T-helper 1 cell treated with Interleukin-12 subunit alpha and Interleukin-12 subunit beta and Interleukin-4 antibody, amounts not matched to agents 30 ng/mL and 1 ng/mL, for 36 hours (primary cell): ENCODE measurements around the gene WNT5A. TPM values are rescaled to one million over a fixed set of nuclear protein-coding genes. Genes with fewer than 3 reads are reported as not detected.

Experiments
- intact Hi-C: fragments of 100-400 bp; cut with micrococcal nuclease; formaldehyde crosslinking; loops from one replicate; pipeline ENCODE4 v1.15.1; 2024
- total RNA-seq: library from RNA; stranded (reverse); gene quantifications from 2 replicates; pipeline ENCODE4 v1.2.3, GENCODE V29; 2022

Gene WNT5A
- not detected in 2 replicates for total RNA-seq

DNA sequence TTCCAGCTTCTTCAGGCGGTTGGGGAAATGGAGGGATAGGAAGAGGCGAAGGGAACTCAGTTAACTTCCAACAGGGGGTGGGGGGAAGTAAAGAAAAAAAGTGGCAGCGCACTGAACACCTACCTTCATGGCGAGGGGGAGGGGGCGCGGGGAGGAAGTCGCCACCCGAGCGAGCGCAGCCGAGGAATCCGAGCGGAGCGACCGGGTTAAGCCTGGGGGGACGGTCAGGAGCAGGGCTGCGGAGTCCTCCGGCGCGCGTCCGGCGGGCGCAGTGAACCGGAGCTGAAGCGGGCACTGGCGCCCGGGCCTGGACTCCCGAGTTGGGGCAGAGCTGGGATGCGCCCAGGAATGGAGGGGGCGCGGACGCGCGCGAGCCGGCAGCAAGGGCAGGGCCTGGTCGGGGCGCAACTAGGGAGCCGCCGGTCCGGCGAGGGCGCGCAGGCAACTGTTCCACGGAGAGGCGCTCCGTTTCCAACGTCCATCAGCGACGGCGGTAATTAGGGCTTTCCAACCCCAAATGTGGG lies at the start of gene WNT5A:
Gene WNT5A, minus strand, starts transcription at position 450 of the 524 bp plus-strand sequence. Its CDS starts 321 bp downstream, at position 129.
- intact Hi-C loops: loop anchor here (2.0 kb wide), 1 partner anchor 260 kb away; no protein-coding TSS in a partner anchor

DNA sequence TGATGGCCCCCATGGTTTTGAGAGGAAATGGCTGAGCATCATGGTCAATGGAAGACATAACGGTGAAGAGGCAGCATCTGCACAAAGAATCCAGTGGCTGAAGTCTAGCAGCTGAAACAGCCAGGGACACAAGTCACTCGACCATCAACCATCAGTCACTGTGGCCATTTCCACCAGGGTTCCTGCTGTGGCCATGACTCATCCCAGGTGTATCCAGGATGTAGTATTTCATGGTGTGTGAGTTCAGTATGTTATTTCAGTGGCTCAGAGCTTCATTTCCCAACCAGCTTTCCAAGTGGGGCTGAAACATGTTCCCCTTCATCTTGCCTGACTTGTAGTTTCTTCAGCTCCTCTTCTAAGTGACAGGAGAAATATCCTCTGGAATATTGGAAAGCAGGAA lies 47.8 kb upstream of the WNT5A start:
- intact Hi-C loops: no loop called here

- intact Hi-C loops: no loop called here
Observed at GRCh38 chr3:55532806-55533205, 45.7 kb upstream of the WNT5A start.

GRCh38 chr3:55531321-55531720 lies 44.2 kb upstream of the WNT5A start:
- intact Hi-C loops: no loop called here

- intact Hi-C loops: no loop called here
Observed at GRCh38 chr3:55527361-55527760, 40.3 kb upstream of the WNT5A start.

- intact Hi-C loops: no loop called here
Observed at GRCh38 chr3:55526332-55527030, 39.4 kb upstream of the WNT5A start.

DNA sequence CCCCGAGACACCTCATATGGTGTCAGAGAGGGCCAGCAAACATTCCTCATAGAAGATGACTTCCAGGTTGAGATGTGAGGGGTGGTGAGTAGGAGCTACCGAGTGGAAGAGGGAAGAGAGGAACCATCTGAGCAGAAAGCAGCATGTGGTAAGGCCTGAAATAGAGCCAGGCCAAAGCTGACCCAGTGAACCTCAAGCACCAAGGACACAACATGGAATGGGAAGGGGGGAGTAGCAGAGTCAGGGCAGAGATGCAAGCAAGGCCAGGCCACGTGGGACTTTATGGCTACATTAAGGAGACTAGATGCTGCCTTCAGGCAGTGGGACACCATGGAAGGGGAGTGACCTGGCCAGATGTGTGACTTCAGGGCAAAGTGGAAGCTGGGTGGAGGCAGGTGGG lies 38.3 kb upstream of the WNT5A start:
- intact Hi-C loops: no loop called here

- intact Hi-C loops: no loop called here
Observed at GRCh38 chr3:55524565-55525244, 37.6 kb upstream of the WNT5A start.

- intact Hi-C loops: no loop called here
Observed at GRCh38 chr3:55523471-55523870, 36.4 kb upstream of the WNT5A start.

GRCh38 chr3:55521738-55522421 lies 34.8 kb upstream of the WNT5A start:
- intact Hi-C loops: no loop called here

DNA sequence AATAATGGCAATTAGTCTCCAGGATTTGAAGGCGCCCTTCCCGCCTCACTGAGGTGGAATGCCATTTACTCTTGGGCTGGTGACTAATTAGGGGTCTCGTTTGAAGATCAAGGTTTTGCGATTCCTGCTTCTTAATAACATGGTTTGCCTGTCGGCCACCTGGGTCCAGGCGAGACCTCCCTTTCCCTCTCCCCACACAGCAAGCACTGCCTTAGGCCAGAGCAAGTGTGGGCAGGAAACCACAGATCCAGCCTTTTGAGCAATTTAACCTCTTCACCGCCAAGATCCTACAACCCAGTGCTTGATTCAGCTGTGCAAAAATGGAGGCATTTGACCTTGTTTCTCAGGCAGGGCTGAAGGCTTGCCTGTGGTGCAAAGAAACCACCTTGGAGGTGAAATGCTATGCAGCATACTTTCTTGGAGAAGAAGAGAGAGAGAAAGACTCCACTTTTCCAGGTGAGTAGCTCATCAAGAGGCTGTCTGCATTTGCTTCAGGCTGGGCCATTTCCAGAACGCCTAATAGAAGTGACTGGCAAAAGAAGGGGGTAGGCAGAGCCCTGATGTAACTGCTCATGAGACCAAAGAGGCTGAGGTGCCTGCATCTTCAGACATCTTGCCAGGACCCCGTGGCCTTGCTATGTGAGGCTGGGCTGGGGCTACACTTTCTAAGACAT lies 34.1 kb upstream of the WNT5A start:
- intact Hi-C loops: no loop called here

DNA sequence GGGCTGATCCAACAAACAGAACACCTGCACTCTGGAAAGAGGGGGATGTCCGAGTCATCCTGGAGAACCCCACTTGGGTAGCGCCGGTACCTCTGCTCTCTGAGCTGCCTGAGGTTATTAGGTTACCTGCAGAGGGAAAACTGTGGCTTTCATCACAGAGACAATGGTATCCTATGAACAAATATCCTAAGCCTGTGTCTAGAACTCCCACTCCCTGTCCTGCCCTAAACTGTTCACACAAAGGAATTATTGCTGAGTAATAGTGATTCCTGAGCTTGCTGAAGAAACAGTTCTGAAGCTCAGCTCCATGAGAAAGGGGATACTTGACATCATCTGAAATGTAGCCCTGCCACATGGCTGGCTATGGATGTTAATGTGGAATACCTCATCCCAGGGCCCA lies 31.9 kb upstream of the WNT5A start:
- intact Hi-C loops: no loop called here

DNA sequence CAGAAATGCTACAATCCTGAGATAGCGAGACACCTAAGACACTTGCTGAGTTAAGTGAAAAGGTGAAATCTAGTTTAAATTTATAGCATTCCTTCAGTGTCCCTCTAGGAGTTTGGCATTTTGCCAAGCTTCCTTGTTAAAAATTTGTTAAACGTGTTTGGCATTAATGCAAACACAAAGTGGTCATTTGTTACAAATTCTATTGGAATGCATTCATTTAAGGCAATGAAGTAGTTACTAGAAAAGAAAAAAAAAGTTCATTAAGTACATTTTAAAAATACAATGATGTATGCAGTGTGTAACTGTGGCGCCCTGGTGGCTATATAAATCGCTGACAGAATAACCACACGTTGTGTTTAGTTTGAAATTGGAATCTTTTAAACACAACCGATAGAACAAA lies 31.3 kb upstream of the WNT5A start:
- intact Hi-C loops: no loop called here

DNA sequence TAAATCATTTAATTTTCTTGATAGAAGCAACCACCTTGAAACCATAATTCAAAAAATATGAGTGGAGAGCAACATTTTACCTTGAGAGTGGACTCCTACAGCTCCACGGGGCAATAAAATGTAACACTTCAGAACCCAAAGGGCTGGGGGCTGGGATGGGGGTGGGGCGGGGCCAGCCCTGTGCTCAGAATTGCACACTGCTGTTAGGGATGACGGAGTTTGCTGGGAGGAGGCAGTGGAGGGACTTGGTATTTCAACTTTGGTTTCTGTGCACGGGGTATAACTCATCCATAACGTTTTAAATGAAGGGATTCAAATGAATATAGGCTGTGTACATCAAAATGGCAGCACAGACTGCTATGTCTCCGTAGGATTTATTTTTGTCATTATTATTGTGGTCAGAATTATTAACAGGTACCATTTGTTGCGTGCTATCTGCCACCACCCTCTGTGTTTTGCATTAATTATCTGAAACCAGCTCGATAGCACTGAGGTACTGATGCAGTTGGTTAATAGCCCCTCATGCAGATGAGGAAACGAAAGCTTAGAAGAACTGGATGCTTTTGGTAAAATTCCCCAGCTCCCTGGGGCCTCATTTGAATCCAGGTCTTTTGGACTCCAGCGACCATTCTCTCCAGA lies 29.4 kb upstream of the WNT5A start:
- intact Hi-C loops: no loop called here

DNA sequence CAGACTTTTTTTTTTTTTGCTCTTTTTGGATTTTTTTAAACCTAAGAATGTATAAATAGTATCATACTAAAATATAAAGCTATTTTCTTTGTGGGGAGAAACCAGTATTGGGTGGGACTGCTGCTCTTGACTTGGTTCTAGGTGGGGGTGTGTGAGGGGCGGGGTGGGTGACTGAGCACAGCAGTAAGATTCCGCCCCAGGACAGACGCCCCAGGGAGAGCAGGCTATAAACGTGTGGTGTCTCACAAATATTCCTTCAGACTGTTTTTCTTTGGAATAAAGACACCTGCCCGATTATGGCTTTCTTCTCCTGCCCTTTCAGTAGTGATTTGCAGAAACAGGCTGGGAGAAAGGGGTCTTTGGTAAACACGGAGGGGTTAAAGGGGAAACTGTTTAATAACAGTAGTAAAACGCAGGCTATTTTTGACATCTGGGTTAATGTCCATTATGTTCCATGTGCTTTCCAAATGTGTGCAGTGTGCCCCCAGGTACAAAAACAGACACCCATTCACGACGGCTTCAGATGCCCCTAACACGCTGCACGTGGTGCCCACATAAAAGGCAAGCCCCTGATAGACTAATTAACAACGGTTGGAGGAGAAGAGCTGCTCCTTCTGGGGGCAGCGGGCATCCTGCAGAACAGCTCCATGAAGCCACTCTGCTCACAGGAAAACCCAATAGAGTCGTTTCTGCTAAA lies 28.6 kb upstream of the WNT5A start:
- intact Hi-C loops: no loop called here

GRCh38 chr3:55514962-55515361 lies 27.9 kb upstream of the WNT5A start:
- intact Hi-C loops: no loop called here

DNA sequence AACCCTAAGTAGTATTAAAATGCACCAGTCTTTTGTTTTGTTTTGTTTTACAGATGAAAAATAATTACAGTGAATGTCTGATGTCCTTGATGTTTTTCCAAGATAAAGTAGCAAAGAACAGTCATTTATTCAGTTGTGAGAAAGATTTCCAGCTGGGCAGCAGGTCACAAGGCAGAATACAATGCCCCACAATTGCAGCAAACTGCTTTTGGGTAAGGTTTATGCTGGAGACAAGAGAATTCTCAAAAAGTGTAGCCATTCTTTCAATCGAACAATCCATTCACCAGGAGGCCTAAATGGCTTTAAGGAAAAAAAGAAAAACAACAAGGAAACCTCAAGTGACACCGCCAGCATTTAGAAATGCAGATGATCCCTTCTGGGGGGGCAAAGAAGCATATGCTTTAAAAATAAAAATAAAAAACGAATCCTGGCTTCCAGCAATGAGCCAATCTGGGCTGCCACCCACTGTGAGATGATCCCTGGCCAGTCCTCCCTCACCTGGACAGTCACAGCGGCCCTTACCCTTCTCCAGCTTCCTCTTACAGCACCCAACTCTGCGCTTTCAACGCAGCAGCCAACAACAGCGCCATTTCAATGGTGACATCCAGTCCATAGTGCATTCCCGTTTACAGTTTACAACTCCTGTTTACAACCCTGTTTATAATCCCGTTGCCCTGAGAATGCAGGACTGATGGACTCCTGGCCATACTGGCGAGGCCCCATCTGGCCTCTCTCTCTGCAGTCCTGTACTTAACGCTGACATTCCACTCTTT lies 25.7 kb upstream of the WNT5A start:
- intact Hi-C loops: no loop called here

GRCh38 chr3:55511895-55512570 lies 24.9 kb upstream of the WNT5A start:
- intact Hi-C loops: no loop called here

DNA sequence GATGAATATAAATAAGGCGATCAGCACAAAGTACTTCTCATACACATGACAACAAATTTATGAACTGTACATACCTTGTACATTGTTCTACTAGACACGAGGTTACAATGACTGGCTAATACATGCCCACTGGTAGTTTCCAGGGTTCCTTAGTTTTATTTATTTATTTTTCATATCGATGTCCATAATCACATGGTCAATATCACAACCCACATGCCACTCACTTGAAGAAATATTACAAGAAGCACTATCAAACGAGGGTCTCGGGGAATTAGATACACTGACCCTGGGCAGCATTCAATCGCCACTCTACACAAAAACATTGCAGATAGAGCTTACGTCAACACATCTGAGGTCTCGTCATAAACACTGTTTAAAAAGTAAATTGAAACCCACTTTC lies 21.2 kb upstream of the WNT5A start:
- intact Hi-C loops: no loop called here
